ENCODE results near the gene IL1RL1. TPM values are rescaled to one million over a fixed set of nuclear protein-coding genes. Genes with fewer than 3 reads are reported as not detected.
A peak's percentile ranks its signal among the peaks of the same experiment; 100 is the strongest.

IL1RL1 gene
- total RNA-seq, 2 donors from 2014 or later = 1.3 to 3.4 TPM

DNA sequence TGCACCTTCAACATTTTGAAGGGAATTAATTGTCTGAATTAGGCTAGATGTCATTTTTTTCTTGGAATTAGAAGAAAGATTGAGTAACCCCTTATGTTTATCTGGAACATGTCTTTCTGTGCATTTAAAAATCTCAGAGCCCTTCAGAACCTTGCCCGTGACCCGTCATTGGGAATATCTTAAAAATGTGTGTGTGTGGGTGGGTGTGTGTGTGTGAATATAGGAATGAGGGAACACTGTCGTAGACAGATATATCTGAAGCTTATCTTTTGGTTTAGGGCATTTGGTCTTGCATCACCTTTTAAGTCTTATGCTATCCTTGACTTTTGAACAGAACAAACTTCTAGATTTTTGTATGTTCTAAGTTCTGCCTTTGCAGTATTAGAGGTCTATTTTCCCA lies 13.5 kb upstream of the IL1RL1 start:
- 88% methylated on average over 3 of the region's 3 CpGs for WGBS
- intact Hi-C loops (cut with DNase I) = no loop called here
- H3K27me3 ChIP-seq (replicated peaks; ENCODE audit: insufficient read depth) = no peaks in the 10 kb centered on the region
- H3K4me3 ChIP-seq = no peak overlapping the region
- no peak for DNase-seq (ENCODE audit: low spot score)
- H3K4me1 ChIP-seq (replicated peaks) = no peaks in the 10 kb centered on the region
- TF ChIP-seq POLR2AphosphoS5 (IDR thresholded peaks at IDR 0.05) (no peak), POLR2A (IDR thresholded peaks at IDR 0.05) (no peak)
- TF ChIP-seq, protein P1, sequence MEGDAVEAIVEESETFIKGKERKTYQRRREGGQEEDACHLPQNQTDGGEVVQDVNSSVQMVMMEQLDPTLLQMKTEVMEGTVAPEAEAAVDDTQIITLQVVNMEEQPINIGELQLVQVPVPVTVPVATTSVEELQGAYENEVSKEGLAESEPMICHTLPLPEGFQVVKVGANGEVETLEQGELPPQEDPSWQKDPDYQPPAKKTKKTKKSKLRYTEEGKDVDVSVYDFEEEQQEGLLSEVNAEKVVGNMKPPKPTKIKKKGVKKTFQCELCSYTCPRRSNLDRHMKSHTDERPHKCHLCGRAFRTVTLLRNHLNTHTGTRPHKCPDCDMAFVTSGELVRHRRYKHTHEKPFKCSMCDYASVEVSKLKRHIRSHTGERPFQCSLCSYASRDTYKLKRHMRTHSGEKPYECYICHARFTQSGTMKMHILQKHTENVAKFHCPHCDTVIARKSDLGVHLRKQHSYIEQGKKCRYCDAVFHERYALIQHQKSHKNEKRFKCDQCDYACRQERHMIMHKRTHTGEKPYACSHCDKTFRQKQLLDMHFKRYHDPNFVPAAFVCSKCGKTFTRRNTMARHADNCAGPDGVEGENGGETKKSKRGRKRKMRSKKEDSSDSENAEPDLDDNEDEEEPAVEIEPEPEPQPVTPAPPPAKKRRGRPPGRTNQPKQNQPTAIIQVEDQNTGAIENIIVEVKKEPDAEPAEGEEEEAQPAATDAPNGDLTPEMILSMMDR (IDR thresholded peaks at IDR 0.05) = no peak
- no peak overlapping the region for H3K27ac ChIP-seq
- no peaks in the 10 kb centered on the region for H3K9me3 ChIP-seq
- no peaks in the 10 kb centered on the region for H3K36me3 ChIP-seq

DNA sequence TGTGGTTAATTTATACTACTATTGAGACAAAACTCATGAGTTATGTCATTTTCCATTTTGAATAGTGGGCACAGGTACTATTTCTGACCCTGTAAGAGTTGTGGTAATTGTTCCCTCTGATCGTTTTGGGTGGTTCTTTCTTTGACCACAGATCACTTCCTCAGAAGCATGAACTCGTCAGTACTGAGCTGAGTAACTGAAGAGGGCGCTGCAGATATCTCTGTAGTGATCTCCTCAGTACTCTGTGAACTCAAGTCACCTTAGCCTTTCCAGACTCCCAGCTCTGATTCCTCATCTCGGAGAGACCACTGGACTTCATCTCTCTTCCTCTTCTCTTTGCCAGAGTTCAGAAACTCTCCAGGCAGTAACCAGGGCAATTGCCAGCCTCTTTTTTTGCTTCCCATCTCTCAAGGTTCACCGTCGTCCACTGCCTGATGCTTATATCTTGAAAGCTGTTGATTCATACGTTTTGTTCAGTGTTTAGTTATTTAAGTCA lies 9.4 kb upstream of the IL1RL1 start:
- WGBS = 30% methylated on average over 7 of the region's 7 CpGs
- Histone ChIP-seq H3K36me3 (no peaks in the 10 kb centered on the region), H3K27me3 (replicated peaks; ENCODE audit: insufficient read depth) (no peaks in the 10 kb centered on the region), H3K27ac (no peak overlapping the region), H3K4me1 (replicated peaks) (no peaks in the 10 kb centered on the region), H3K4me3 (no peak overlapping the region), H3K9me3 (no peaks in the 10 kb centered on the region)
- DNase-seq (ENCODE audit: low spot score) = peak; percentile 14
- TF ChIP-seq POLR2A (IDR thresholded peaks at IDR 0.05) = no peak
- TF ChIP-seq, protein P1 (IDR thresholded peaks at IDR 0.05) = peak in 1 of 4 experiments; percentile 13
- intact Hi-C loops (cut with DNase I) = no loop called here

DNA sequence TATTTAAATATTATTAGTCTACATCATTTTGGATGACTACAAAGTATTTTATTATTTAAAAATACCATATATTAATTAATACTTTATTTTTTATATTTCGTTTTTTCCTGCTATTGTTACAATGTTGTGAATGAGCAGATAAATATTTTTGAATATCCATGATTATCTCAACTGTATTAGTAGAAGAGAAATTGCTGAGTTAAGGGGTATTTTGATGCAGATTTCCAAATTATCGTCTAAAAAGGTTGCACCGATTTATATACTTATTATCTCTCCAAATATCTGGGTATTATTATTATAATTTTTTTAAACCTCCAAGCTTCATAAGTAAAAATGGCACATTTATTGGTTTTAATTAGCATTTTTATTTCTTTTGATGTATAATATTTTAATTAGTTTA lies 8.9 kb upstream of the IL1RL1 start:
- DNase-seq (ENCODE audit: low spot score) = no peak
- H3K27ac ChIP-seq = no peak overlapping the region
- no peaks in the 10 kb centered on the region for H3K4me1 ChIP-seq (replicated peaks)
- H3K27me3 ChIP-seq (replicated peaks; ENCODE audit: insufficient read depth) = no peaks in the 10 kb centered on the region
- no peak overlapping the region for H3K4me3 ChIP-seq
- intact Hi-C loops (cut with DNase I) = no loop called here
- TF ChIP-seq POLR2AphosphoS5 (IDR thresholded peaks at IDR 0.05) (no peak), POLR2A (IDR thresholded peaks at IDR 0.05) (no peak)
- TF ChIP-seq, protein P1 (IDR thresholded peaks at IDR 0.05) = no peak
- no peaks in the 10 kb centered on the region for H3K36me3 ChIP-seq
- H3K9me3 ChIP-seq = no peaks in the 10 kb centered on the region
- WGBS = 89% methylated on average over 3 of the region's 3 CpGs

DNA sequence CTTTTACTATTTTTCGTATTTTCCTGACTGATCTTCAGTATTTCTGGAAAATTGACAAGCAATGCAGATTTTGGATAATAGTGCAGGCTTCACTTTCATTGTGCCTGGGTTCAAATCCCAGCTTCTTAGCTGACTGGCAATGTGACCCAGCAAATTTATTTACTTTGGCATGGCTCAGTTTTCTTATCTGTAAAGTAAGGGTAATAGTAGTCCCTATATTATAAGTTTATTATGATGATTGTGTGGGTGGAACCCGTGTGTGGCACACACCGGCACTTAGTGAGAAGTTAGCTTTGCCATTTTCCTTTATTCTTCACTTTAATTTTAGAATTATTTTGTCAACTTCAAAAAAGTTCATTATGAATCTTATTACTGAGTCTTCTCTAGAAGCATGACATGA lies 7.8 kb upstream of the IL1RL1 start:
- Histone ChIP-seq H3K36me3 (no peaks in the 10 kb centered on the region), H3K27me3 (replicated peaks; ENCODE audit: insufficient read depth) (no peaks in the 10 kb centered on the region), H3K4me3 (no peak overlapping the region), H3K9me3 (no peaks in the 10 kb centered on the region), H3K27ac (no peak overlapping the region), H3K4me1 (replicated peaks) (no peaks in the 10 kb centered on the region)
- 79% methylated on average over 3 of the region's 3 CpGs for WGBS
- intact Hi-C loops (cut with DNase I) = no loop called here
- DNase-seq (ENCODE audit: low spot score) = no peak
- TF ChIP-seq POLR2A (IDR thresholded peaks at IDR 0.05) = no peak
- no peak for TF ChIP-seq POLR2AphosphoS5 (IDR thresholded peaks at IDR 0.05)
- TF ChIP-seq, protein P1 (IDR thresholded peaks at IDR 0.05) = no peak

DNA sequence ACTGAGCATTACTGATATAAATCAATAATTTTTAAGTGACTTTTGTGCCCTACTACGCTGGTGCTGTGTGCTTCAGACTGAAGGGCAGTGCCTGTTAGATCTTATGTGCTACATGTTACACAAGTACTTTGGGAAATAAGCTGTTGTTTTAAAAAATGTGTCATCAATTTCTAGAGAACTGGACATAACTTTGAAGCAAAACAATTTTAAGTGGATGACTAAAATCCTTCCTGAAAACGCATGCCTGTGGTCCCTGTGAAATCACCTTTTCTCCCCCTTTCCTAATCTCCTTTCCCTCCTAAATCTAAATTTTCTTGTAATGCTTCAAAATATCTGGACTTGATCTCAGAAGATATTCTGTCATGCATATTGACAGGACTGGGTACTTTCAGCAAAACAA lies 7.1 kb upstream of the IL1RL1 start:
- no peaks in the 10 kb centered on the region for H3K27me3 ChIP-seq (replicated peaks; ENCODE audit: insufficient read depth)
- TF ChIP-seq POLR2AphosphoS5 (IDR thresholded peaks at IDR 0.05) = no peak
- 76% methylated on average over 2 of the region's 2 CpGs for WGBS
- DNase-seq (ENCODE audit: low spot score) = no peak
- intact Hi-C loops (cut with DNase I) = no loop called here
- no peaks in the 10 kb centered on the region for H3K4me1 ChIP-seq (replicated peaks)
- no peaks in the 10 kb centered on the region for H3K9me3 ChIP-seq
- H3K36me3 ChIP-seq = no peaks in the 10 kb centered on the region
- no peak overlapping the region for H3K4me3 ChIP-seq
- no peak overlapping the region for H3K27ac ChIP-seq
